H1 (cell line): ENCODE data around the gene PSPC1. TPM values are rescaled to one million over a fixed set of nuclear protein-coding genes. Genes with fewer than 3 reads are reported as not detected.

Source experiments
- CTCF ChIA-PET: fragments of 300-600 bp; sonication (Branson Sonifier 250); formaldehyde crosslinking; loops from one replicate; lab custom pipeline; 2021; ENCODE audit not compliant: partially characterized antibody; lab: Charles Lee
- POLR2A ChIA-PET: fragments of 300-600 bp; sonication (Branson Sonifier 250); formaldehyde crosslinking; loops from one replicate; lab custom pipeline; 2021; ENCODE audit warnings: inconsistent platforms; ENCODE audit not compliant: partially characterized antibody; lab: Charles Lee
- DNase-seq, 2 experiments: peaks; one replicate each; pipeline versions ENCODE4 v3.0.0 to v3.0.0-alpha.2; 2010 to 2022; ENCODE audit warnings: low spot score in 2 of 2, low read depth in 1 of 2, mixed read lengths in 1 of 2
- FAIRE-seq: peaks from 2 replicates; lab custom pipeline; 2011; peaks lifted over from hg19 to GRCh38; lab: Jason Lieb, UNC
- H2AFZ ChIP-seq: 2 replicates; pipeline ENCODE4 v1.8.1; 2012; ENCODE audit warnings: low read length, inconsistent platforms
- H2AK5ac ChIP-seq: 2 replicates; pipeline ENCODE4 v1.6.1; 2013; ENCODE audit warnings: low read depth, low read length
- H2BK120ac ChIP-seq: replicated peaks from 2 replicates; pipeline ENCODE3; 2013; ENCODE audit warnings: low read depth, low read length, inconsistent platforms
- H2BK12ac ChIP-seq: 2 replicates; pipeline ENCODE4 v1.6.1; 2013; ENCODE audit warnings: low read depth, low read length
- H2BK15ac ChIP-seq: 2 replicates; pipeline ENCODE4 v1.6.1; 2013; ENCODE audit warnings: low read length
- H2BK20ac ChIP-seq: 2 replicates; pipeline ENCODE4 v1.6.1; 2013; ENCODE audit warnings: low read length
- H2BK5ac ChIP-seq: 2 replicates; pipeline ENCODE4 v1.6.1; 2013; ENCODE audit warnings: low read depth, low read length
- H3K14ac ChIP-seq: 2 replicates; pipeline ENCODE4 v1.6.1; 2013; ENCODE audit warnings: inconsistent platforms; ENCODE audit not compliant: insufficient read length
- H3K18ac ChIP-seq: 2 replicates; pipeline ENCODE4 v1.6.1; 2013; ENCODE audit warnings: low read length; ENCODE audit errors: extremely low read depth
- H3K23ac ChIP-seq: 2 replicates; pipeline ENCODE4 v1.6.1; 2013; ENCODE audit warnings: inconsistent platforms; ENCODE audit not compliant: insufficient read length
- H3K23me2 ChIP-seq: 2 replicates; pipeline ENCODE4 v1.6.1; 2013; ENCODE audit warnings: low read depth, low read length
- H3K27ac ChIP-seq: 2 replicates; pipeline ENCODE4 v1.6.1; 2011; ENCODE audit warnings: low read depth, low read length, inconsistent platforms
- H3K27me3 ChIP-seq, 4 experiments: replicated peaks in 1 of 4; 1 replicate in 1 of 4; 2 replicates in 3 of 4; pipeline versions ENCODE4 v1.6.1 to v1.8.1; 2011 to 2013; ENCODE audit warnings: low read length in 3 of 4, mild to moderate bottlenecking in 3 of 4, inconsistent platforms in 2 of 4, mixed read lengths in 2 of 4, moderate library complexity in 1 of 4; ENCODE audit not compliant: control insufficient read depth in 3 of 4, insufficient read depth in 3 of 4; ENCODE audit errors: extremely low read depth in 1 of 4
- H3K36me3 ChIP-seq, 4 experiments: 2 replicates each; pipeline versions ENCODE4 v1.6.1 to v1.8.1; 2011 to 2013; ENCODE audit warnings: mild to moderate bottlenecking in 4 of 4, low read length in 3 of 4, moderate library complexity in 2 of 4, control low read depth in 1 of 4, inconsistent platforms in 1 of 4; ENCODE audit not compliant: insufficient read depth in 4 of 4, control insufficient read depth in 2 of 4
- H3K4ac ChIP-seq: replicated peaks from 2 replicates; pipeline ENCODE3; 2013; ENCODE audit warnings: low read length, low read depth, mixed read lengths, inconsistent platforms; ENCODE audit not compliant: insufficient read length
- H3K4me1 ChIP-seq, 4 experiments: replicated peaks in 1 of 4; 1 replicate in 1 of 4; 2 replicates in 3 of 4; pipeline versions ENCODE4 v1.6.1 to v1.8.1; 2011 to 2013; ENCODE audit warnings: low read length in 3 of 4, inconsistent platforms in 2 of 4, mixed read lengths in 1 of 4; ENCODE audit not compliant: insufficient read depth in 4 of 4, control insufficient read depth in 3 of 4
- H3K4me2 ChIP-seq, 2 experiments: 2 replicates each; pipeline versions ENCODE4 v1.6.1 to v1.8.1; 2011 to 2013; ENCODE audit warnings: low read depth in 2 of 2, low read length in 2 of 2, control low read depth in 1 of 2, inconsistent platforms in 1 of 2, mild to moderate bottlenecking in 1 of 2; ENCODE audit not compliant: insufficient read depth in 1 of 2
- H3K4me3 ChIP-seq, 4 experiments: fragments of 200-600, 300-600 bp in 1 of 4; sonication (generic), shearing (Covaris generic), sonication (Bioruptor Twin) in 1 of 4; 2 replicates each; pipeline versions ENCODE4 v1.5.1 to v1.8.1; 2011 to 2016; ENCODE audit warnings: low read length in 4 of 4, low read depth in 3 of 4, control low read depth in 2 of 4, inconsistent platforms in 2 of 4, mild to moderate bottlenecking in 2 of 4, mixed read lengths in 1 of 4, moderate library complexity in 1 of 4; ENCODE audit not compliant: insufficient read depth in 2 of 4; ENCODE audit errors: extremely low read depth in 1 of 4
- H3K56ac ChIP-seq: replicated peaks from 2 replicates; pipeline ENCODE3; 2013; ENCODE audit warnings: low read depth, mild to moderate bottlenecking, mixed read lengths, low read length, inconsistent platforms; ENCODE audit not compliant: insufficient read length
- H3K79me1 ChIP-seq: 2 replicates; pipeline ENCODE4 v1.6.1; 2013; ENCODE audit warnings: low read depth, low read length, control low read depth
- H3K79me2 ChIP-seq, 2 experiments: 2 replicates each; pipeline versions ENCODE4 v1.6.1 to v1.8.1; 2012 to 2013; ENCODE audit warnings: low read length in 2 of 2, mild to moderate bottlenecking in 2 of 2, inconsistent platforms in 1 of 2; ENCODE audit not compliant: insufficient read depth in 2 of 2, control insufficient read depth in 1 of 2
- H3K9ac ChIP-seq, 4 experiments: replicated peaks in 1 of 4; 1 replicate in 1 of 4; 2 replicates in 3 of 4; pipeline versions ENCODE4 v1.6.1 to v1.8.1; 2011 to 2013; ENCODE audit warnings: low read depth in 3 of 4, low read length in 3 of 4, control low read depth in 2 of 4, mild to moderate bottlenecking in 2 of 4, moderate library complexity in 2 of 4, inconsistent platforms in 1 of 4; ENCODE audit errors: extremely low read depth in 1 of 4
- H3K9me3 ChIP-seq, 2 experiments: 2 replicates each; pipeline versions ENCODE4 v1.6.1 to v1.8.1; 2012 to 2013; ENCODE audit warnings: mild to moderate bottlenecking in 2 of 2, moderate library complexity in 2 of 2, control low read depth in 1 of 2, inconsistent platforms in 1 of 2, low read depth in 1 of 2, low read length in 1 of 2, mixed read lengths in 1 of 2; ENCODE audit not compliant: insufficient read depth in 2 of 2
- H4K20me1 ChIP-seq, 2 experiments: replicated peaks in 1 of 2; 2 replicates each; pipeline versions ENCODE3 to v1.8.1; 2011 to 2013; ENCODE audit warnings: inconsistent platforms in 2 of 2, low read length in 2 of 2, mild to moderate bottlenecking in 1 of 2; ENCODE audit not compliant: insufficient read depth in 2 of 2, control insufficient read depth in 1 of 2
- H4K5ac ChIP-seq: 2 replicates; pipeline ENCODE4 v1.6.1; 2013; ENCODE audit warnings: low read length, low read depth, mixed read lengths, inconsistent platforms; ENCODE audit not compliant: insufficient read length
- H4K8ac ChIP-seq: 2 replicates; pipeline ENCODE4 v1.8.0; 2013; ENCODE audit warnings: mild to moderate bottlenecking, moderate library complexity, low read length, inconsistent platforms; ENCODE audit not compliant: insufficient read depth; ENCODE audit errors: extremely low read depth
- H4K91ac ChIP-seq: replicated peaks from 2 replicates; pipeline ENCODE3; 2013; ENCODE audit warnings: low read length, mixed read lengths, inconsistent platforms; ENCODE audit not compliant: insufficient read length
- CBX8 ChIP-seq: fragments of 300-800, 300-1000 bp; sonication (generic); IDR thresholded peaks from 2 replicates; pipeline ENCODE4 v1.7.1; 2016; ENCODE audit warnings: low read depth, low read length, borderline replicate concordance
- POU5F1 ChIP-seq: IDR thresholded peaks from 2 replicates; pipeline ENCODE4 v1.6.1; 2011; ENCODE audit warnings: low read depth, mild to moderate bottlenecking, low read length, moderate library complexity
- RBBP5 ChIP-seq: IDR thresholded peaks from 2 replicates; pipeline ENCODE4 v1.7.1; 2012; ENCODE audit warnings: low read depth, mild to moderate bottlenecking, inconsistent platforms, low read length, moderate library complexity, borderline replicate concordance
- TAF7 ChIP-seq: optimal IDR thresholded peaks from 2 replicates; pipeline ENCODE3; 2011; ENCODE audit warnings: low read depth, mild to moderate bottlenecking, inconsistent platforms, low read length, moderate library complexity, borderline replicate concordance
- WGBS, 2 experiments: shearing (Covaris generic) in 1 of 2; methylation state at CpG; one replicate each; pipeline versions ENCODE4 v1.1.6 to v1.1.7; 2013 to 2015; ENCODE audit warnings: low lambda C conversion rate in 2 of 2, mixed read lengths in 2 of 2, inconsistent platforms in 1 of 2, low coverage in 1 of 2, missing lambda C conversion rate in 1 of 2; ENCODE audit not compliant: insufficient replicate concordance in 2 of 2, insufficient coverage in 1 of 2, insufficient read length in 1 of 2; ENCODE audit errors: extremely low coverage in 1 of 2, missing lambda C conversion rate in 1 of 2; 5-methylcytosine and 5-hydroxymethylcytosine counted together
- polyA plus RNA-seq, 7 experiments: library from polyadenylated mRNA; depleted of rRNA in 3 of 7; stranded (reverse) in 5 of 7; unstranded in 2 of 7; fragments of >200 nt in 5 of 7; fragments of 200-250 nt in 2 of 7; gene quantifications; 1 replicate in 5 of 7; 2 replicates in 1 of 7; 4 replicates in 1 of 7; pipeline versions ENCODE4 v1.2.1 to v1.2.3, GENCODE V29; 2011 to 2013; ENCODE audit warnings: missing spikeins in 2 of 7, mixed read lengths in 2 of 7
- total RNA-seq: library from RNA; stranded (reverse); fragmentation: NEBNext Ultra II Directional; extraction: Animal tissue kit (Norgen Biotek cat#: 25700); gene quantifications from 2 replicates; pipeline ENCODE4 v1.2.1, GENCODE V29; 2021

PSPC1 gene
- total and polyA plus RNA-seq, 2 of the 8 experiments (the other 6 are each of a cell fraction or from before 2014, with no cell fraction given) = 53.4 to 97.4 TPM

DNA sequence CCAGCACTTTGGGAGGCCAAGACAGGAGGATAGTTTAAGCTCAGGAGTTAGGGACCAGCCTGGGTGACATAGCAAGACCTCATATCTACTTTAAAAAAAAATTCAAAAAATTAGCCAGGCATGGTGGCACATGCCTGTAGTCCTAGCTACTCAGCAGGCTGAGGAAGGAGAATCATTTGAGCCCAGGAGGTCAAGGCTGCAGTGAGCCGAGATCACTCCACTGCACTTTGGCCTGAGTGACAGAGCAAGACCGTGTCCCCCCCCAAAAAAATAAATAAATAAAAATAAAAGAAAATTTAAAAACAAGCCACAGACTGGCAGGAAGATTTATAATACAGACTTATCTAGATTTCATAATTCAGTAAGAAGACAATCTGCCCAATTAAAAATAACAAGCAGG, 14.8 kb downstream of the PSPC1 start:
- Histone ChIP-seq H4K5ac (no peak overlapping the region), H3K18ac (no peak overlapping the region), H2BK20ac (no peak overlapping the region), H3K79me1 (peaks cover 5% of the 10 kb centered on the region), H4K20me1 (peaks cover 7 to 14% of the 10 kb centered on the region in 2 experiments), H2BK120ac (no peak overlapping the region), H3K23ac (no peak overlapping the region), H2BK15ac (no peak overlapping the region), H3K56ac (no peak overlapping the region), H3K4me3 (no peak overlapping the region), H3K27me3 (no peaks in the 10 kb centered on the region), H3K23me2 (no peaks in the 10 kb centered on the region), H3K4me1 (peaks cover 0 to 2% (median 0%) of the 10 kb centered on the region in 4 experiments; a peak in 1 of 7 replicates), H2BK12ac (no peak overlapping the region), H3K9me3 (no peaks in the 10 kb centered on the region), H3K36me3 (peaks cover 8 to 62% (median 21%) of the 10 kb centered on the region in 4 experiments), H3K27ac (no peak overlapping the region; the same call in 1 of the 2 replicates), H4K91ac (no peak overlapping the region), H3K14ac (no peak overlapping the region), H3K9ac (no peak overlapping the region), H2AK5ac (no peak overlapping the region), H4K8ac (no peak overlapping the region), H2AFZ (no peak overlapping the region), H3K4me2 (no peak overlapping the region), H3K4ac (no peak overlapping the region), H2BK5ac (no peak overlapping the region), H3K79me2 (peaks cover 23 to 100% of the 10 kb centered on the region in 2 experiments)
- DNase-seq (no peak), FAIRE-seq (no peak)
- CTCF ChIA-PET = interaction anchor here (1.7 kb wide), 1 partner anchor 9 kb away, joined by 3 read pairs; no protein-coding TSS in a partner anchor
- WGBS, 2 experiments = 98% methylated on average over 2 of the region's 2 CpGs; no CpG with 5 or more reads in 1 of the 2 experiments
- POLR2A ChIA-PET = interaction anchor here (0.9 to 1.0 kb wide), 2 partner anchors 14 to 26 kb away, joined by 3 to 4 read pairs; no protein-coding TSS in a partner anchor
- TF ChIP-seq CBX8 (no peak), RBBP5 (no peak), TAF7 (no peak), POU5F1 (no peak)
